Cortex of kidney (tissue), 1 donor: ENCODE results near the gene RSPH1.

Experiments used
- DNase-seq: peaks from one replicate; lab custom pipeline; 2025; lab: John Stamatoyannopoulos, UW

The RSPH1 gene

DNA sequence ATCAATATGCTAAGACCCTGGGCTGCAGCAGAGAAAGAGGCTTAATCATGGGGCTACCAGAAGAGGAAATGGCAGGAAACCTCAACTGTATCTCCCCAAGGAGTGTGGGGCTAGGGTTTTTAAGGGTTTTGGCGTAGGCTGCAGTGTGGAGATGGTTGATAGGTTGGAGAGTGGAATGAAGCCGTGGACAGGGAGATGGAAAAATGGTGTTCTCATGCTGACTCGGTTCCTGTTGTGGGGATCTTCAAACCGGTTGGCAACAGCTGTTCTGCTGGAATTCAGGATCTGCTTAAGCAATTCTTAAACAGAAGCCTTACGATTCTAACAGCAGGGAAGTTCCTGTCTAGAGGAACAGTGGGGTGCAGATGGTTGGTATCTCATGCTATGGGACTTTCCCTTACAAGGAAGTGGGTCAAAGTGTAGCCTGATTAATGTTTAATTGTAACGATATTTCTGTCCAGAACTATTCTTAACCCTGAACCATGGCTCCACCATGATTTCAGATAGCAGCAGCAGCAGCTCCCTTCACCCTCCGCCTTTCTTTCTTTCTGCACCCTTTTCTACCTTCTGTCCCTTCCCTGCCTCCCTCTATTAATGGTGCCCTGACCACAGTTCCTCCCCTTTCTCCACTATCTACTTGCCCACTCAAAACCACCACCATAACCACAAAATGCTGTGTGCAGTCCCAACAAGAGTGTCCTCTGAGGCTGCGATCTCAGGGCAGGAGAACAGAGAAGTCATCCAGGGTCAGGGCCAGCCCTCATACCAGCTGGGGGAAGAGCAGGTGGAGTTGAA, 30.8 kb downstream of the RSPH1 start:
- no peak for DNase-seq

DNA sequence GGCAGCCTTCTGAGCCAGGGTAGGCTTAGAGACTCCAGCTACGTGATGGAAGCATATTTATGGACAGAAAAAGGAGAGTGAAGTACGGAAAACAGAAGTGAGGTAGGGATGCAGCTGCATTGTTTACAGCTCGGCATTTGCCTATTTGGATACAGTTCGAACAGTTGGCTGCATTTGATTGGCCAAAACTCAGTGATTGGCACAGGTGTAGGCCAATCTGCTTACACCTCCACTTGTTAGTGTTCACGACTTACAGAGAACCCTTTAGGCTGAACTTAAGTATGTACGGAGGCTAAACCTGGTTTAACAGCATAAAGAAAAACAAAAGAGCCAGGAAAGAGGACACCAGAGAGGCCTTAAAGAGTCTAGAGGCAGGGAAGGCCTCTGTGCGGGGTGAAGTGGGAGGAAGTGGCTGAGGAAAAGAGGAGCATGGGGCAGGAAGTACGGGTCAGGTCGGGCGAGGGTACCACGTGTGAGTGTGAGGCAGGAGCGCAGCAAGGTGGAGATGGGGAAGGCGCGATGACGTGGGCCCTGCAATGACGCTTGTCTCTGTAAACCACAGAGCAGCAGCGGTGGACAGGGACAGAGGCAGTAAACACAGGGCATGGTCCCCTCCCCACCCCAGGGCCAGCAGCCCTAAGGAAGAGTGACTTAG, 32.0 kb downstream of the RSPH1 start:
- DNase-seq: no peak

DNA sequence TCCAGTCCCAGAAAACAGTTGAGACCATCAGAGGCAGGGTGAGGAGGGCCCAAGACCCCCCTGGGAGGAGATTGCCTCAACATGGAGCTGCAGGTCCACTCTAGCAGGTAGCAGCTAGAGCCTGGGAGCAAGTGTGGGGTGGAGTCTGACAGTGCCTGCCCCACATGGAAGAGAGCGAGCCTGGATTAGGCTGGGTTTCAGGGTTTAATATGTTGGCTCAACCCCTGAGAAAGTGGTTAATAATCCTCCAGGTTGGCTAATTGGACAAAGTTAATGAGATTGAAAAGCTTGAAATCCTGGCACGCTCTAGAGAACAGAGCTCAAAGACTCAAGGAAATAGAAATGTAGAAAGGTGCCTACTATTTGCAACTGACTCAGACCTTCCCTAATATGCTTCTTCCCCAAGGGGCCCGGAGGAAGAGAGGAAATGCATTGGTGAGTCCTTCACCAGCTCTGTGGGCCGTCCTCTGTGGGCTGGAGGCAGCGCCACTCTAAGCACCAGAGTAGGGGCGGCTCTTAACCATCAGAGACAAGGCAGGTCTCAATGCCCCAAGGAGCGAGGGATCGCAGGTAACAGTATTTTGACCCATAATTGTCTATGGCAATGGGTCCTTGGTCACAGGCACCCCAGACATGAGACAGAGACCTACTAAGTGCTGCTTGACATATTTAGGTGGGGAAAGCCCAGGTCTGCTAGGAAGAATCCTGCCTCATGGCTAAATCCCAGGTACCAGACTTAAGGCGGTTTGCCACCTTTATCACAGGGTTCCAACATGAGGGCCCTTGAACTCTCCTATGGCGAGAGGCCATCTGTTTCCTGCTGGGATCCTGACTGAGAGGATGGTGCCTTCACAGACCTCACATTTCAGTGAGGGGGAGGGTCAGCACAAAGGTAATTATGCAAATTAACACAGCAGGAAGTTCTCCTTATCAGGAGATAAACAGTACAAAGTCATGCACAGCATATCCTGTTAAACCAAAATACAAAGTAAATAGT, 33.8 kb downstream of the RSPH1 start:
- no peak for DNase-seq

DNA sequence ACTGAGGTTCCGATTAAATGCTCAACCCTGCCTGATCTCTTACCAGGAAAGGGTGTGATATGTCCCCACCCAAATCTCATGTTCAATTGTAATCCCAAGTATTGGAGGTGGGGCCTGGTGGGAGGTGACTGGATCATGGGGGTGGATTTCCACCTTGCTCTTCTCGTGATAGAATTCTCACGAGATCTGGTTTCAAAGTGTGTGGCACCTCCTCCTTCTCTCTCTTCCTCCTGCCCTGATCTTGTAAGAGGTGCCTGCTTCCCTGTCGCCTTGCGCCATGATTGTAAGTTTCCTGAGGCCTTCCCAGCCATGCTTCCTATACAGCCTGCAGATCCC, 34.9 kb downstream of the RSPH1 start:
- DNase-seq: no peak

DNA sequence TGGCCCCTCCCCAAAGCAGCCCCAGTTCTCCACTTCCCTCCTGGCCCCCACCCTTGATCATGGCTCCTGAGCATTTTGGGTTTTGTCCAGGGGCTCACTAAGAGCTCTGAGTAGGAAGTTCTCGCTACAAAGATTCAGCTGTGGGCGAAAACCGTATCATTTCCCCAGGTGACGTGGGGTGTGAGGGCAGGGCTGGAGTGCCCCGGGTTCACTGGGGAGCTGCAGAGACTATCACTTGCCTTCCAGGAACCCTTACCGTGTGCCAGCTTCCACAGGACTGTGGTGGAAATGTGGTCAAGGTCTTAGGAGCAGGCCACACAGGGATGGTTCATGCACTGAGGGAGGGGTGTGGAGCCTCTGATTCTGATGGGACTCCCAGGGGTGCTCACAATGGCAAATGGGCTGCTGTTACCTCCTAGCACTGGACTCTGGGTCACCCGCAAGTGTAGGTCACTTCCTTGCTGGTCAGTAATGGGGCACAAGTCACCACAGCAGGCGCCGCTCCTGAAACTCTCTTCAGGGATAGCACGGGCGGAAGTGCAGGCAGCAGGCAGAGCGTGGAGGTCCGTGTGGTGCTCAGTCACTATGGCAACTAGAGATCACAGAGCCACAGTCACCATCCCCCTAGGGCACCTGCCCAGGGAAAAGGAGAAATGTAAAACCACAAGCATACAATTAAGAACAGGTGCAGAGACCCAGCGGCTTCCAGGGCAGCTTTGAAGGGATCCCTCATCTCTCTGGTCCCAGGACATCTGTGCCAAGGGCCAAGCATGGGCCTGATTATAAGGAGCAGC, 35.4 kb downstream of the RSPH1 start:
- DNase-seq: no peak

DNA sequence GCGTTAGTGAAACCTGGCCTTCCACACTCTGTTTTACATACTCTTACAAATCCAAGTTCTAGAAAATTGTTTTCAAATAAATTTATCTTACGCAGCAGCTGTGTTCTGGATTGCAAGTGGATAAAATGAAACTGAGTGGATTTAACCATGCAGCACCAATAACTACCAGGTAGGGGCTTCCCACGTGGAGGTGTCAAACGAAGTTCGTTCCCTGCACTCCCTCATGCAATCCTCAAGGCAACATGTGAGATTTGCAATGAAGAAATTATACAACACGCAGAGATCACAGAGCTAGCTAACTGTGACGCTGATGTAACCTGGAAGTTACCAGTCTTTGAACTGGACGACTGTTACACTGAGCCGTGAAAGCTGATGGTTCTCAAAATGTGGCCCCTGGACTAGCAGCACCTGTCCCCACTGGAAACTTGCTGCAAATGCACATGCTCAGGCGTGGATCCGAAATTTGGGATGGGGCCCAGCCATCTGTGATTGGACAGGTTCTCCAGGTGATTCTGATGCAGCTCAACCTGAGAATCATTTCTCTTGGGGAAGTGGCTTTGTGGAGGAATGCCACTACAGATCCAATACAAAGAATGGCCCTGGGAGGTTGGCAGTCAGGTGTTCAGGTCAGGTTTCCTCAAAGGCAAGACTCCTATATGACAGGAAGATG, 36.3 kb downstream of the RSPH1 start:
- no peak for DNase-seq

DNA sequence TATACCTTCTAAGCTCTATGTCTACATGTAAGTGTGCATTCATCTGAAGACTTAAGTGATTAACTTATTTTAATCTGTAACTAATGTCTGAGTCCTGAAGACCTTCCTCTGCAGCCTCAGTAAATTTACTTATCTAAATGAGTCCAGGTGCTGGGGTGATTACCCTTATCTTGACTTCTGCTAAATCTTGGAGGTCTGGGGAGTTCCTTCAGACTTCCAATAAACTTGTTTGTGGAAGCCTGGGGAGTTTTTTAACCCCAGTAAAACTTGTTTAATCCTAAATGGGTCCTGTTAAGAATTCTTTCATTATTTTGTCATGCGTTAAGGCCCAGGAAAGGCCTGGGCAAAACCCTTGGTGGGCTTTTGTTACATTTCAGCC, 37.0 kb downstream of the RSPH1 start:
- DNase-seq: no peak

DNA sequence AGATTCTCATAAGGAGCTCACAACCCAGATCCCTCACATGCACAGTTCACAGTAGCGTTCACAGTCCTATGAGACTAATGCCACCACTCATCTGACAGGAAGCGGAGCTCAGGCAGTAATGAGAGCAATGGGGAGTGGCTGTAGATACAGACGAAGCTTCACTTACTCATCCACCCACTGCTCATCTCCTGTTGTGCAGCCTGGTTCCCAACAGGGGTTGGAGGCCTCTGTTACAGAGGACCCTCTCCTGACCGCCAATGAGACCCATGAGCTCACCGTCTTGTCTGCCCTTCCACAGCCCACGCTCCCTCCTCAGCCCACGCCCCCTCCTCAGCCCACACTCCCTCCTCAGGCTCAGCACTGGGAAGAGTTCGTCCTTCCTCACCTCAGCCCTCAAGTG, 39.6 kb downstream of the RSPH1 start:
- no peak for DNase-seq

DNA sequence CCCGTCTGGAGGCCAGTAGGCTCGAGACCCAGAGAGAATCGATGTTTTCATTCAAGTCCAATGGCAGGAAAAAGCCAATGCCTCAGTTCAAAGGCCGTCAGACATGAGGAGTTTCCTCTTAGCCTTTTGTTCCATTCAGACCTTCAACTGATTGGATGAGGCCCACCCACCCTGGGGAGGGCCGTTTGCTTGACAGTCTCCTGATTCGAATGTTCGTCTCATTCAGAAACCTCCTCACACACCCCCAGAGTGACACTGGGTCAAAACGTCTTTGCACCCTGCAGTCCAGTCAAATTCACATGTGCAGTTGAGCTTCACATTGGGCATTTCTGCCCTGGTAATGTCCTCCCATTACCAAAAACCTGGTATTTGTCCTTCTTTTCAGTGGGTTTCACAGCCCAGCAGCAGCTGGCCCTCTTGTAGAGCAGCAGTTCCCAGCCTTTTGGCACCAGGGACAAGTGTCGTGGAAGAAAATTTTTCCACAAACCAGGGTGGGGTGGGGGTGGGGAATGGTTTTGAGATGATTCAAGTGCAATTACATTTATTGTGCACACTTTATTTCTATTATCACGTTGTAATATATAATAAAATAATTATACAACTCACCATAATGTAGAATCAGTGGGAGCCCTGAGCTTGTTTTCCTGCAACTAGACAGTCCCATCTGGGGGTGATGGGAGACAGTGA, 40.1 kb downstream of the RSPH1 start:
- DNase-seq: no peak

DNA sequence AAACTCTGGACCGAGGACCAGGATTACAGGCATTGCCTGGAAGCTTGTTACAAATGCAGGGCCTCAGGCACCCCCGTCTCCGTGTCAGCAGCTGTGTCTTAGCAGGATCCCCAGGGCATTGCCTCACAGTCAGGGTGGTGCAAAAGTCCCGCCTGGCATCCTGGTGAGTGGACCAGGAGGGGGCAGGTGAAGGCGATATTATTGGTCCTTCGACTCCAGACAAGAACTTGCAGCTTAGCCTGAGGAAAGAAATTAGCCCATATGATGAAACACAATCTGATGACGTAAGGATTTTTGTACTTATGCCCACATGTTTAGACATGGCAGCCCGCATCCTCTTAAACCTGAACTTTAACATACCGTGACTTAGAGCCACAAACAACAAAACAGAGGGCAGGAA, 40.8 kb downstream of the RSPH1 start:
- no peak for DNase-seq

DNA sequence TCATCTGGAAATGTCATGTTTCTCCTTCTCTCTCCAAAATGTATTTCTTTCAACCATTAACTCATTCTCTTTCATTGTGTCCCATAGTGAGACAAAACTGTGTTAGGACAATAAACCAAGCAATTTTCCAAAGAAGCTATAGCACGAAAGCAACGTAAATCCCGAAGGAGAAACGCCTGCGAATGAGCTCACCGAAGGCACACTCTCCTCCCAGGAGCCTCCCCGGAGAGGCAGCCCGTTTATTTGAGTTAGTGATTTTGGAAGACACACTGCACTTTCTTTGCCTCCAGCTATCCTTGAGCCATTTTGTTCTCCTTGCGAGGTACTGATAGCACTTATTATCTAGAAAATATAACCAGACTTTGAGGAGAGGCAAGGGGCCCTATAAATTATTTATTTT, 41.2 kb downstream of the RSPH1 start:
- no peak for DNase-seq

DNA sequence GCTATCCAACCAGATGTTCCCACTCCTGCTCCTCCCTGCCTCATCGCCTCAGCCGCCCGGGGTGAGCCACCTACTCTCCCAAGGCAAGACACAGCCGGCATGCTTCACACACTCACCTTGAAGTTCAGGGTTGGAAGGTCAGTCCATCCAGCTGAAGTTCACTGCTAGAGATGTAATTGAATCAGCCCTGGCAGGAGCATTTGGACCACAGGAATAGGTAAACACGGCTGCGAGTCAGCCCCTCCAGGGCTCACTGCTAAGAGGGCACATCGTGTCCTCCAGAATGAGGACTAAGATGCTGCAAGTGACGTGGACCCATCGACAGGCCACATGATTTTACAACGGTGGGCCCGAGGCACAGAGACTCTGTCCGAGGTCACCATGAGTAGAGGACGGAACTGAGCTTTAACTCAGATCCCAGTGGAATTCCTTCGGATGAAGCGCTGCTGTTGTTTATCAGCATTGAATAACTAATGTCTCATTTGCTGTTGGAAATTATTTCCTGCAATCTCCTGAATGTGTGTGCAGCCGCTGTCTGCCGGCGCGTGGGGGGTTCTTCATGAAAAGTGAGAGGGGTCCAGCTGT, 41.9 kb downstream of the RSPH1 start:
- no peak for DNase-seq

DNA sequence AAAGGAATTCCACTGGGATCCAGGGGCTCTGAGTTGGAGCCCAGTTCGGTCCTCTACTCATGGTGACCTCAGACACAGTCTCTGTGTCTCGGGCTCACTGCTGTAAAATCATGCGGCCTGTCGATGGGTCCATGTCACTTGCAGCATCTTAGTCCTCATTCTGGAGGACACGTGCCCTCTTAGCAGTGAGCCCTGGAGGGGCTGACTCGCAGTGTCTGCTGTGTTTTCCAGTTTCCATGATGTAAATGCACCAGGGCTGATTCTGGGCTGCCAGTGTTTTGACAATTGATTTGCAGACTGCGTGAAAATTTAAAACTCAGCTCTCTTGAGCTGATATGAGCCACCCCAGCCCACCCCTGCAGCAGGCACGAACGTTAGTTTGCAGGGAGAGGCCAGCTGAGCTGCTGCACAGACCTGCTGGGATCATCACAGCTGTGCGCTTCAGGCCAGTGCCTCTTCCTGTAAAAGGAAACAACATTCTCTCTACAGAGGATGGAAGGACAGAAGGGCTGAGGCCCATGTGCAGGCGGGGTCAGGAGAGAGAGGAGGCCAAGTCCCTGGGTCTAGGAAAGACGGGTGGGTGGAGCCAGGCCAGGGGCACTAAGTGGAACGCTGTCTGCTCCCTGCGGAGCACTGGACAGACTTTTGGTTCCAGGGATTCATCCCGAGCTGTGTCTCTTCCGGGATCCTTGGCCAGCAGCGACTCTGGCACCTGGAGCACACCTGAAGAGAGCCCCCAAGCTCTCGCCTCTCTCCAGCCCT, 42.6 kb downstream of the RSPH1 start:
- no peak for DNase-seq

DNA sequence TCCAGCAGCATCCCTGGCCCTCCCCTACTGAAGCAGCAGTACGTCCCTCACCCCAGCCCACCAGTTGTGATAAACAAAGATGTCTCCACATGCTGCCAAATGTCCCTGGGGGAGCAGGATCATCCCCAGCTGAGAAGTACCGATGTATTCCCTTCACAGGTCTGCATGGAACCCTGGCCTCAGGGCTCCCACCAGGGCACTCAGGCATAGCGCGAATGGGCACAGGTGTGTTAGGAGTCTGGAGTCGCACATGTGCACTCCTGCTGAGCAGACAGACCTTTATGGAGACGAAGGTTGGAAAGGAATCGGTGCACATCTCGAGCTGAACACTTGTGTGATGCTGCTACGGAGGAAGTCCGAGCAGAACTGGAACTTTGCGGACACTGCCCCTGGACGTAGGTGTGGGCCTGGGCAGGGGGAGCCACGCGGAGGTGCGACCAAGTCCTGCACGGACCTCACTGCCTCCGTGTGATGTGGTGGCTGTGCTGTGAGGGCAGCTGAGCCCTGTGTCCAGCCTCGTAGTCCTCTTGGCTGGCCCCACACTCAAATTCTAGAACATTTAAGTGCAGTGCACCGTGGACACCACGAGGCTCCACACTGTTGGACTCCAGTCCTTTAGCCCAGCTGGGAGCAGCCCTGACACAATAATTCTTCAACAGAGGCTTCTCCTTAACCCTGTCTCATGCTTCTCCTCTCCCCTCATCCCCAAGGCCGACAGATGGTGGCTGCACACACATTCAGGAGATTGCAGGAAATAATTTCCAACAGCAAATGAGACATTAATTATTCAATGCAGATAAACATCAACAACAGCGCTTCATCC, 43.4 kb downstream of the RSPH1 start:
- no peak for DNase-seq

DNA sequence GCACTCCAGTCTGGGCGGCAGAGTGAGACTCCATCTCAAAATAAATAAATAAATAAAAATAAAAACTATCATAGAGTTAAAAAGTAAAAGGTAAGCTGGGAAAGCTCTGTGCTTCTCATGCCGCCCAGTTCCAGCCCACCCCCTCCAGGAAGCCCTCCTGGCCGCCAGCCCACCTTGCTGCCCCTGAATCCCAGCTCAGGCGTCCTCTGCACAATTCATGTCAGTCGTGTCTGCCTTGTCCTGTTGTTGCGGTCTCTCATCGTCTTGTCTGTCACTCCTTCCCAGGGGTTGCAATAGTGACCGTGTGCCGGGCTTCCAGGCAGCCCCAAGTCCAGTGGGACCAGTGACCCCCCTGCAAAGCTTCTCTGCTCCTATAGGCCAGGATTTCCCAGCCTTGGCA, 44.1 kb downstream of the RSPH1 start:
- DNase-seq: no peak

DNA sequence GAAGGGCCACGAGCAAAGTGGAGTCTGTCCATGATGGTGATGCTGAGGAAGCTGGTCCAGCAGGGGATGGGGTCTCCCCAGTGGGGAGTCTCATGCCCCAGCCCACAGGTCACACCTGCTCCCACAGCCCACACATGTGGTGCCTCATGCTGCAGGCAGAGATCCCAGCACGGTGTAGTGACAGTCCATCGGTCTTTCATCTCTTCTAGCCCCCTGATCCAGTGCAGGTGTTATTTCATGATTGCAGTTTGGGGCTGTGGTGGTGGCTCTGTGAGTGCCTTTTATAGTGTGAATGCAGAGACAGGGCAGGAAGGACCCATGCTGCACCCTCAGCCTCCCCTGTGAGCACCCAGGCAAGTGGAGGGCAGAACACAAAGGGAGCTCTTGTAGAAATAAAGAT, 47.3 kb downstream of the RSPH1 start:
- no peak for DNase-seq

DNA sequence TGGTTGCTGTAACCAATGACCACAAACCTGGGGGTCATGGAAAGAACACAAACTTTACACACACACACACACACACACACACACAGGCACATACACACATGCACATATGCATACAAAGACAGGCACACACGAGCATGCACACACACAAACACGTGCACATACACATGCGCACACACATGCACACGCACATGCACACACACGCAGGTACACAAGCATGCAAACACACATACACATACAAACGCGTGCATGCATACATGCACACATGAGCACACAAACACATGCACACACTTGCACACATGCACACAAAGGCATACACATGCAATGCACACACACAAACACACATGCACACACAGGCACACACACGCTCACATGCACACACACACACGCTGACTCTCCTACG, 48.3 kb downstream of the RSPH1 start:
- DNase-seq: no peak

DNA sequence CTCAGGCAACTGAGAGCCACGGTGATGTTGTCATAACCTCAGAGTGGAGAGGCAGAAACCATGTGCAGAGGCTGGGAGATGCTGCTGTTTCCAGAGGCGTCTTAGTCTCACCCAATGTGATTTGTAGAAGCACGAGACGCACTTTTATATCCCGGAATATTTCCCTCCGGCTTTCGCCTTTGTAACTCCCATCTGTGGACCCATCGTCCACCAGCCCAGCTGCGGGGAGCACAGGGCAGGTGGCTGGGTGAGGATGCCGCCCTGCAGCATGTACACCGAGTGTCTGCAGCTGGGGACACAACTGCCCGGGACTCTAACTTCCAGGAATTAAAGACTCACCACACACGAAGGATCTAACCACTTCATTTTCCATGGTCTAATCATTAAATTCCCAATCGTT, 48.8 kb downstream of the RSPH1 start:
- no peak for DNase-seq

DNA sequence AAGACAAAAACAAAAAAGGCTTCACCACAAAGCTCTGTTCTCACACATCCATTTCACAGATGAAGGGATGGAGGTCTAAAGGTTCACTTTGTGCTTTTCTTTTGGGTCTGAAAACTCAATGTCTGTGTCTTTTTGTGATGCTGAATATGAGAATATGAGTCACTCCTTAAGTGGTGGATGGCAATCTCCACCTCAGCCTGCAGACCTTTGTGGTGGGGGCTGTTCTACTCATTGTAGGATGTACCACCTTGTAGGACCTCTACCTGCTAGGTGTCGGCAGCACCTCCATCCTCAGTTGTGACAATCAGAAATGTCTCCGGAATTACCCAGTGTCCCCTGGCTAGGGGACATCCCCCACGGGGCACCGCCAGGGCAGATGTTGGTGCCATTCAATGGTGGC, 49.5 kb downstream of the RSPH1 start:
- no peak for DNase-seq
